ENCODE data around the gene TYMS. TPM values are rescaled to one million over a fixed set of nuclear protein-coding genes. Genes with fewer than 3 reads are reported as not detected.

TYMS gene
- total RNA-seq (2021), result 138 and 149 TPM in 2 replicates
- Bru-seq, nascent RNA, result percentile 98 among the genes with signal in this experiment
- BruChase-seq, experiment 1, labeled RNA remaining after a 2-hour chase, result percentile 96 among the genes with signal in this experiment
- BruChase-seq, experiment 2, labeled RNA remaining after a 6-hour chase, result percentile 96 among the genes with signal in this experiment
- long read RNA-seq, transcript TYMS-203 (7 exons, 1,662 nt), result major isoform, 168 of 217 reads
- long read RNA-seq, transcript TYMS-201 (6 exons, 1,327 nt), result minor isoform, 12 of 217 reads
- long read RNA-seq, partial matches to known transcripts, result 24 of 217 reads
- long read RNA-seq, other reads (novel, unspliced or antisense), result 9 of 217 reads

DNA sequence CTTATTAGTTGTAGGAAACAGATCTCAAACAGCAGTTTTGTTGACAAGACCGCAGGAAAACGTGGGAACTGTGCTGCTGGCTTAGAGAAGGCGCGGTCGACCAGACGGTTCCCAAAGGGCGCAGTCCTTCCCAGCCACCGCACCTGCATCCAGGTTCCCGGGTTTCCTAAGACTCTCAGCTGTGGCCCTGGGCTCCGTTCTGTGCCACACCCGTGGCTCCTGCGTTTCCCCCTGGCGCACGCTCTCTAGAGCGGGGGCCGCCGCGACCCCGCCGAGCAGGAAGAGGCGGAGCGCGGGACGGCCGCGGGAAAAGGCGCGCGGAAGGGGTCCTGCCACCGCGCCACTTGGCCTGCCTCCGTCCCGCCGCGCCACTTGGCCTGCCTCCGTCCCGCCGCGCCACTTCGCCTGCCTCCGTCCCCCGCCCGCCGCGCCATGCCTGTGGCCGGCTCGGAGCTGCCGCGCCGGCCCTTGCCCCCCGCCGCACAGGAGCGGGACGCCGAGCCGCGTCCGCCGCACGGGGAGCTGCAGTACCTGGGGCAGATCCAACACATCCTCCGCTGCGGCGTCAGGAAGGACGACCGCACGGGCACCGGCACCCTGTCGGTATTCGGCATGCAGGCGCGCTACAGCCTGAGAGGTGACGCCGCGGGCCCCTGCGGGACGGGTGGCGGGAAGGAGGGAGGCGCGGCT lies at the start of gene TYMS:
Gene TYMS (plus strand): TSS at position 343 of the 690 bp plus-strand sequence. CDS start 90 bp downstream, at position 433.
- BruUV-seq (replicated peaks), result no TSS peak
- CTCF ChIA-PET, result interaction anchor here (0.6 kb wide), 1 partner anchor 15 kb away, joined by 3 read pairs; no protein-coding TSS in a partner anchor

GRCh38 chr18:607930-608329 lies 49.5 kb upstream of the TYMS start:
- POLR2A ChIA-PET (ENCODE audit: unreplicated experiment), result no interaction called here
- CTCF ChIA-PET, result interaction anchor here (0.5 kb wide), 1 partner anchor 175 kb away, joined by 4 read pairs; no protein-coding TSS in a partner anchor

More for the DNA sequence above, at the start of gene TYMS:
- Histone ChIP-seq H4K20me1 (ENCODE audit: insufficient read depth) (no peaks in the 10 kb centered on the region), H3K27ac (no peak within 1 kb of the TSS), H3K9me2 (ENCODE audit: insufficient read depth) (no peaks in the 10 kb centered on the region), H2AFZ (peak within 1 kb of the TSS; percentile 97), H3K4me3 (peak within 1 kb of the TSS; percentile 87), H3F3A (ENCODE audit: insufficient read depth, low read depth) (peaks cover 7% of the 10 kb centered on the region; the same call in 1 of the 2 replicates), H3K79me2 (ENCODE audit: low read depth) (peaks cover 21% of the 10 kb centered on the region), H3K9me3 (ENCODE audit: insufficient read depth, low read depth) (no peaks in the 10 kb centered on the region), H3K36me3 (ENCODE audit: low read depth) (0 out of 2 replicates have a peak, but pooled peaks cover 15% of the 10 kb centered on the region), H3K27me3 (ENCODE audit: insufficient read depth, low read depth) (no peaks in the 10 kb centered on the region), H3K4me2 (peak within 1 kb of the TSS; percentile 83), H3K4me1 (replicated peaks; ENCODE audit: insufficient read depth) (peaks cover 11% of the 10 kb centered on the region)
- DNase-seq, result peak; percentile 64 to 83
- intact Hi-C loops (cut with micrococcal nuclease; ENCODE audit: unreplicated experiment), result loop anchor here (5.0 kb wide), 1 partner anchor 155 kb away; the partner anchor contains the start of gene YES1
- POLR2A ChIA-PET (ENCODE audit: unreplicated experiment), result interaction anchor here (0.7 to 1.3 kb wide), 2 partner anchors 55 to 156 kb away, joined by 4 to 5 read pairs; no protein-coding TSS in a partner anchor
- TF ChIP-seq, protein P1, sequence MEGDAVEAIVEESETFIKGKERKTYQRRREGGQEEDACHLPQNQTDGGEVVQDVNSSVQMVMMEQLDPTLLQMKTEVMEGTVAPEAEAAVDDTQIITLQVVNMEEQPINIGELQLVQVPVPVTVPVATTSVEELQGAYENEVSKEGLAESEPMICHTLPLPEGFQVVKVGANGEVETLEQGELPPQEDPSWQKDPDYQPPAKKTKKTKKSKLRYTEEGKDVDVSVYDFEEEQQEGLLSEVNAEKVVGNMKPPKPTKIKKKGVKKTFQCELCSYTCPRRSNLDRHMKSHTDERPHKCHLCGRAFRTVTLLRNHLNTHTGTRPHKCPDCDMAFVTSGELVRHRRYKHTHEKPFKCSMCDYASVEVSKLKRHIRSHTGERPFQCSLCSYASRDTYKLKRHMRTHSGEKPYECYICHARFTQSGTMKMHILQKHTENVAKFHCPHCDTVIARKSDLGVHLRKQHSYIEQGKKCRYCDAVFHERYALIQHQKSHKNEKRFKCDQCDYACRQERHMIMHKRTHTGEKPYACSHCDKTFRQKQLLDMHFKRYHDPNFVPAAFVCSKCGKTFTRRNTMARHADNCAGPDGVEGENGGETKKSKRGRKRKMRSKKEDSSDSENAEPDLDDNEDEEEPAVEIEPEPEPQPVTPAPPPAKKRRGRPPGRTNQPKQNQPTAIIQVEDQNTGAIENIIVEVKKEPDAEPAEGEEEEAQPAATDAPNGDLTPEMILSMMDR (conservative IDR thresholded peaks at IDR 0.05), result no peak
- TF ChIP-seq EZH2 (IDR thresholded peaks at IDR 0.05; ENCODE audit: low read depth), result no peak

More at GRCh38 chr18:607930-608329, 49.5 kb upstream of the TYMS start:
- Histone ChIP-seq H3K9me3 (ENCODE audit: insufficient read depth, low read depth) (no peaks in the 10 kb centered on the region), H2AFZ (no peak overlapping the region), H3F3A (ENCODE audit: insufficient read depth, low read depth) (no peaks in the 10 kb centered on the region), H3K9me2 (ENCODE audit: insufficient read depth) (no peaks in the 10 kb centered on the region), H4K20me1 (ENCODE audit: insufficient read depth) (no peaks in the 10 kb centered on the region), H3K79me2 (ENCODE audit: low read depth) (no peaks in the 10 kb centered on the region), H3K4me1 (replicated peaks; ENCODE audit: insufficient read depth) (no peaks in the 10 kb centered on the region), H3K36me3 (ENCODE audit: low read depth) (no peaks in the 10 kb centered on the region), H3K4me3 (no peak overlapping the region), H3K4me2 (no peak overlapping the region), H3K27ac (no peak overlapping the region), H3K27me3 (ENCODE audit: insufficient read depth, low read depth) (peaks cover 74% of the 10 kb centered on the region)
- intact Hi-C loops (cut with micrococcal nuclease; ENCODE audit: unreplicated experiment), result no loop called here
- no peak for DNase-seq
- BruUV-seq (replicated peaks), result no TSS peak
- TF ChIP-seq EZH2 (IDR thresholded peaks at IDR 0.05; ENCODE audit: low read depth), result no peak
- TF ChIP-seq, protein P1 (conservative IDR thresholded peaks at IDR 0.05), result no peak
